Measurements from ENCODE around the gene SPEG.
"Not testable (repeated sequence)": the region's sequence is repeated elsewhere in the genome, so short reads cannot be mapped to it uniquely, and the experiment has no call there.

Gene SPEG

DNA sequence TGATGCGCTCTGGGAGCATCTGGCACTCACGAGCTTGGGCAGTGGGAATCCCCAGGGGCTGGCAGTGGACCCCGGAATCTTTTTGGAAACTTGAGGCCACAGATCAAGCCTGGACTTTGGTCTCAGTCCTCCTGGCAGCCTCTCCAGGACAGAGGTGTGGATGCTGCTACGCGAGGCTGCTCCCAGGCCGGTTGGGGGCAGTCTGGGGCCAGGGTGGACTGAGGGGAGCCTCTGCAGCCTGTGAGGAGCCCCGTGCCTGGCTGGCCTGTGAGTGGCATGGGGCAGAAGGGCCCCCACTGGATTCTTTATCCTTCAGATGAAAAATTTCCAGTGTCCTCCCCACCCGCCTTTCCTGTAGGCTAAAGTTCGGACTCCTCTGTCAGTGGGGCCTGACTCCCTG lies 29.2 kb upstream of the SPEG start:
- DNase-seq: no peak

DNA sequence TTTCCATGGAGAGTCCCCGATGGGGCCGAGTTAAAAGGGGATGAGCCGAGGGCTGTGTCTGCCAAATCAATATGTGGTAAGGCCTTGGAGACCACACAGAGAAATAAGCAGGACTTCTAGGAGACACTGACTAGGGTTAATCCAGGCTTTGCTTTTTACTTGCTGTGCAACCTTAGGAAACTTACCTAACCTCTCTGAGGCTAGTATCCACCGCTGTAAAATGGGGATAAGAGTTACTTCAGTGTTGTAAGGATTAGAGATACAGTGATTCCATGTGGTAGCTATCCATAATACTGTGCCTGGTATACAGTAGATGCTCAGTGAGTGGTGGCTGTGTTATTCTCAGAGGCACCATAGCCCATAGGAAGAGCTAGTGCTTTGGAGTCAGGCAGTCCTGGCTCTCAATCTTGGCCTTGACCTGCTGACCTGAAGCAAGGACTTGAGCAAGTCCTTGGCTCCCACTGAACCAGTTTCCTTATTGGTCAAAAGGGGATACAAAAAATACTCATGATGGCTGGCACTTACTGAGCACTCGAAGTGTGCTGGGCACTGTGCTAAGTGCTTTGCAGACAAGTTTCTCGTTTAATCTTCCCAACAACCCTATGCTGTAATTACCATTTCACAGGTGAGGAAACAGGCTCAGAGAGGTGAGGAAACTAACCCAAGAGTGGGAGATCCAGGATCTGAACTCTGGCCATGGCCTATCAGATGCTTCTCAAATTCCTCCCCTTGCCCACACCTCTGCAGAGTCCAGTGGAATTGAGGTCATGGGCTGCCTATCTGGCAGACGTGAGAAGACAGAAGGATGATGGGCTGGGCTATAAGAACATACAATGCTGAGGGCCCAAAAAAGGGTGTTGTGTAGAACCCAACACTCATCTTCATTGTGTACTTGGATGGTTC lies 28.4 kb upstream of the SPEG start:
- no peak for DNase-seq

DNA sequence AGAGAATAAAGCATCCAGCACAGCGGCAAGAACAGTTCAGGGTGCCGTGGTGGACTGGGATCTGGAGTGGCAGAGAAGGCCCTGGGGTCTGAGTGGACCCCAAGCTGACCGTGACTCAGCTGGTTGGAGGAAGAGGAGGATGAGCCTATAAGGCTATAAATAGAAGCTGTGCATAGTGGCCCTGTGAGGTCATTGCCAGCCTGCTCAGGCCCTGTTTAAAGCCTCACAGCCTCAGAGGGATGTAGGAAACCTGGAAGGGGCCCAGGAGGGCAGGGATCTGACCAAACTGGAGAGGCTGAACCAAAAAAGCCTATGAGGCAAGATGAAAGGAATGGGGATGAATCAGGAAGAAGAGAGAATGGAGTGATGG lies 27.8 kb upstream of the SPEG start:
- DNase-seq: no peak

- not testable (repeated sequence) for DNase-seq
Observed at GRCh38 chr2:219407343-219407742, 27.3 kb upstream of the SPEG start.

- DNase-seq: no peak
Observed at GRCh38 chr2:219408204-219408603, 26.4 kb upstream of the SPEG start.

- no peak for DNase-seq
Observed at GRCh38 chr2:219408631-219409030, 26.0 kb upstream of the SPEG start.

- DNase-seq: no peak
Observed at GRCh38 chr2:219409619-219410018, 25.0 kb upstream of the SPEG start.

DNA sequence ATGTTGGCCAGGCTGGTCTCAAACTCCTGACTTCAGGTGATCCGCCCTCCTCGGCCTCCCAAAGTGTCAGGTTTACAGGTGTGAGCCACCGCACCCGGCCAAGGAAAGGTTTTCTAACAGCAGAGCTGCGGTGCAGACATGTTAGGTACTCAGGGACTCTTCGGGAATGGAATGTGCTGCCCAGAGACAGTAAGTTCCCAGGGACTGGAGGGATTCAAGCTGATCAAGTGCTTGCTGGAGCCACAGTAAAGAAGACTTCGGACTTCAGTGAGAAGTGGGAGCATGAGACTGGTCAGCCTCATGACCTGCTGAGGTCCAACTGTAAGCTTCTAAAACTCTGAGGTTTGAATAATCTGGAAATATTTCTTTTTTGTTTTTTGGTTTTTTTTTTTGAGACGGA lies 24.3 kb upstream of the SPEG start:
- DNase-seq: no peak

DNA sequence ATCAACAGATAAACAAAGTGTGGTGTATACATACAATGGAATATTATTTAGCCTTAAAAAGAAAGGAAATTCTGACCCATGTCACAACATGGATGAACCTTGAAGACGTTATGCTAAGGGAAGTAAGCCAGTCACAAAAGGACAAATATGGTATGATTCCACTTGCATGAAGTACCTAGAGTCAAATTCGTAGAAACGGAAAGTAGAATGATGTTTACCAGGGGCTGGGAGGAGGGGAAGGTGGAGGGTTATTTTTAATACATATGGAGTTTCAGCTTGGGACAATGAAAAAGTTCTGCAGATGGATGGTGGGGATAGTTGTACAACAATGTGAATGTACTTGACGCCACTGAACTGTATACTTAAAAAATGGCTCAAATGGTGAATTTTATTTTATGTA lies 19.8 kb upstream of the SPEG start:
- no peak for DNase-seq

- no peak for DNase-seq
Observed at GRCh38 chr2:219415580-219416234, 18.9 kb upstream of the SPEG start.

- DNase-seq: no peak
Observed at GRCh38 chr2:219416235-219416602, 18.4 kb upstream of the SPEG start.

DNA sequence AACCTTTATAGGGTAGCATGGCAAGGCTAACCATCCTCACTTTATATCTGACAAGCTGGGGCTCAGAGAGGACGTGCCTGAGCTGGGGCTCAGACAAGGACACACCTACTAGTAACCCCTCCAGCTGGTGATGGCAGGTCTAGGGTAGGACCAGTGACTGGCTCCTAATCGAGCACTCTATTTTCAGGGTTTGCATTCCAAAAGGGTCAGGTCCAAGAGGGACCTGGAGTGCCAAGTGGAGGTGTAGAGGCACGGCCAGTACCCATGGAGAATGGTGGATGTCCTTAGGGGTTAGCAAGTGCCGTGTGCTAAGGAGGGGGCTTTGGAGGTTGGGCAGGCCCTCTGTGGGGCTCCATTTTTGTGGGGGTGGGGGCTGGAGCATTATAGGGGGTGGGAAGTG lies 17.7 kb upstream of the SPEG start:
- DNase-seq: no peak

- no peak for DNase-seq
Observed at GRCh38 chr2:219417374-219417773, 17.3 kb upstream of the SPEG start.

DNA sequence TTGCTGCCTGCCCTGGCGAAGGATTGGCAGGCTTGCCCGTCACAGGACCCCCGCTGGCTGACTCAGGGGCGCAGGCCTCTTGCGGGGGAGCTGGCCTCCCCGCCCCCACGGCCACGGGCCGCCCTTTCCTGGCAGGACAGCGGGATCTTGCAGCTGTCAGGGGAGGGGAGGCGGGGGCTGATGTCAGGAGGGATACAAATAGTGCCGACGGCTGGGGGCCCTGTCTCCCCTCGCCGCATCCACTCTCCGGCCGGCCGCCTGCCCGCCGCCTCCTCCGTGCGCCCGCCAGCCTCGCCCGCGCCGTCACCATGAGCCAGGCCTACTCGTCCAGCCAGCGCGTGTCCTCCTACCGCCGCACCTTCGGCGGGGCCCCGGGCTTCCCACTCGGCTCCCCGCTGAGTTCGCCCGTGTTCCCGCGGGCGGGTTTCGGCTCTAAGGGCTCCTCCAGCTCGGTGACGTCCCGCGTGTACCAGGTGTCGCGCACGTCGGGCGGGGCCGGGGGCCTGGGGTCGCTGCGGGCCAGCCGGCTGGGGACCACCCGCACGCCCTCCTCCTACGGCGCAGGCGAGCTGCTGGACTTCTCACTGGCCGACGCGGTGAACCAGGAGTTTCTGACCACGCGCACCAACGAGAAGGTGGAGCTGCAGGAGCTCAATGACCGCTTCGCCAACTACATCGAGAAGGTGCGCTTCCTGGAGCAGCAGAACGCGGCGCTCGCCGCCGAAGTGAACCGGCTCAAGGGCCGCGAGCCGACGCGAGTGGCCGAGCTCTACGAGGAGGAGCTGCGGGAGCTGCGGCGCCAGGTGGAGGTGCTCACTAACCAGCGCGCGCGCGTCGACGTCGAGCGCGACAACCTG lies 16.3 kb upstream of the SPEG start, which contains the start of gene DES:
TSS of gene DES (plus strand) at position 223 of the 857 bp plus-strand sequence. CDS start at position 309, 86 bp downstream.
- DNase-seq: no peak

DNA sequence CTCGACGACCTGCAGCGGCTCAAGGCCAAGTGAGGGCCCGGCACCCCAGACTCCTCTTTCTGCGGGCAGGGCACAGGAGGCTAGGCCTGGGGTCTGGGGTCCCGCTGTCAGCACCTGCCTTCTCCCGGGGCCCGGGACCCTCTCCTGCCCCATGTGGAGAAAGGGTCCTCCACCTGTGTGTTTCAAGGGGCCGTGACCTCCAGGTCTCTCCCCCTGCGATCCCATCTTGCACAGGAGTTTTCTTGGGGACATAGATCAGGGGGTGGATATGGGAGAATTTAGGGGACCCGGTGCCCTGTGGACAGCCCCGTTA lies 15.7 kb upstream of the SPEG start:
- DNase-seq: no peak

DNA sequence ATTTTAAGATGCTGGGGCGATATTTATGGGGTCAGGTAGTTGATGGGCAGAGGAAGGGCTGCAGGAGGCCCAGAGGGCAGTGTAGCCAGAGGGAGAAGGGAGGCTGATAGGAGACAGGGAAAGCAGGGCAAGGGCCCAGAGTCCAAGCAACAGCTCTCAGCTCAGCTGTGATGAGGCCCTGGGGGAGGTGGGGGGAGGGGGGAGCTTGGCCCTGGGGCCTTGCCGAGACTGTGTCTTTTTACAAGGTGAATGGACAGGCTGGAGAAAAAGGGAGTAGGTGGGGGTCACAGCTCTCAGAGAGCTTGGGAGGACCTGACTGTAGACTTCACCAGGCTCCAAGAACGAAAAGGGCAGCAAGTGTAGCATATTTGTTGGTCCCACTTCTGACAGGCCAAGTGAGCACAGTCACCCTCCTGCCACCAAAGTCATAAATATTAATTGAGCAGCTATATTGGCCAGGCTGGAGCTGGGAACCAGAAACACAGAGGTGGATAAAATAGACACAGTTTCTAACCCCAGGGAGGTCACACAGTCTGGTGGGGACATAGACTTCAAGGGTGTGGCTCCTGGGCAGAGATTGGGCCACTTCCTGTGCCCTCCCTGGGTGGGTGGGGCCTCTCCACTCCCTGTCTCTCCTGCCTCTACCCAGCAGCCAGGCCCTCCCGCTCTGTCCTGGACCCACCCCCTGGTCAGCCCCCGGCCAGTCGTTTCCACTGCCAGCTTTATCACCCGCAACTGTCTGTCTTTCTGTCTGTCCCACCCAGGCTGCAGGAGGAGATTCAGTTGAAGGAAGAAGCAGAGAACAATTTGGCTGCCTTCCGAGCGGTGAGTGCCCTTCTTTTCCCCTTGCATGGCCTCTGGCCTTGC lies 15.1 kb upstream of the SPEG start:
- DNase-seq: no peak

GRCh38 chr2:219420687-219421086 lies 14.0 kb upstream of the SPEG start:
- DNase-seq: no peak

GRCh38 chr2:219421323-219421722 lies 13.3 kb upstream of the SPEG start:
- DNase-seq: no peak

- no peak for DNase-seq
Observed at GRCh38 chr2:219422952-219423534, 11.6 kb upstream of the SPEG start.

- DNase-seq: no peak
Observed at GRCh38 chr2:219423652-219424377, 10.8 kb upstream of the SPEG start.

GRCh38 chr2:219425238-219426067 lies 9.2 kb upstream of the SPEG start:
- DNase-seq: no peak
